RWPE1 (cell line): Measurements from ENCODE around the gene TRIM28.

Source experiments
- CTCF ChIA-PET: fragments of 350-600 bp; sonication (Branson Sonifier 250); formaldehyde crosslinking; extraction: SDS; loops from one replicate; lab custom pipeline; 2021; lab: Yijun Ruan, JAX
- POLR2A ChIA-PET: fragments of 400-600 bp; formaldehyde crosslinking; extraction: SDS; loops from one replicate; lab custom pipeline; 2020; ENCODE audit warnings: antibody characterized with exemption; ENCODE audit not compliant: low non-redundant PET; lab: Yijun Ruan, JAX
- DNase-seq: peaks from one replicate; pipeline ENCODE4 v3.0.0; 2012; ENCODE audit warnings: low spot score
- H3K27ac ChIP-seq: fragments of 450-650 bp; 2 replicates; pipeline ENCODE4 v1.5.1; 2017
- CTCF ChIP-seq: fragments of 450-650 bp; conservative IDR thresholded peaks from 2 replicates; pipeline ENCODE4 v1.5.1; 2017; ENCODE audit warnings: low read depth, mild to moderate bottlenecking

The TRIM28 gene

GRCh38 chr19:58519087-58519354 lies 24.8 kb upstream of the TRIM28 start:
- DNase-seq = peak; percentile 75
- CTCF ChIA-PET = interaction anchor here (0.6 to 2.2 kb wide), 13 partner anchors 10 to 265 kb away, joined by 3 to 11 read pairs (median 4); partner anchors contain the start of genes CHMP2A, TRIM28 and UBE2M
- peak overlapping the region; percentile 98 for H3K27ac ChIP-seq
- POLR2A ChIA-PET = interaction anchor here (0.5 to 2.1 kb wide), 3 partner anchors 26 to 44 kb away, joined by 3 to 7 read pairs (median 6); partner anchors contain the start of gene TRIM28
- peak; percentile 44; the same call in 1 of the 2 replicates for TF ChIP-seq CTCF

GRCh38 chr19:58519355-58520256 lies 24.3 kb upstream of the TRIM28 start, which contains the start of gene ZBTB45:
Gene ZBTB45 (minus strand): TSS chr19:58519810. CDS start chr19:58517673, 2,137 bp downstream.
- DNase-seq = peak; percentile 88
- H3K27ac ChIP-seq = peak within 1 kb of the TSS; percentile 98
- TF ChIP-seq CTCF = peak; percentile 73
- ChIA-PET CTCF (interaction anchor here (0.6 to 2.2 kb wide), 17 partner anchors 10 to 1126 kb away, joined by 3 to 11 read pairs (median 4); partner anchors contain the start of genes CHMP2A and TRIM28), POLR2A (interaction anchor here (0.5 to 2.1 kb wide), 8 partner anchors 25 to 1043 kb away, joined by 3 to 7 read pairs (median 3); partner anchors contain the start of genes CHMP2A, RNF225 and TRIM28)

GRCh38 chr19:58520257-58520599 lies 23.6 kb upstream of the TRIM28 start:
- peak overlapping the region; percentile 98 for H3K27ac ChIP-seq
- DNase-seq = no peak
- ChIA-PET CTCF (interaction anchor here (0.6 to 2.2 kb wide), 7 partner anchors 20 to 52 kb away, joined by 3 to 11 read pairs (median 3); partner anchors contain the start of genes CHMP2A and TRIM28), POLR2A (interaction anchor here (0.5 to 2.1 kb wide), 6 partner anchors 24 to 164 kb away, joined by 3 to 7 read pairs (median 4); partner anchors contain the start of genes CHMP2A, RNF225 and TRIM28)
- TF ChIP-seq CTCF = no peak

- H3K27ac ChIP-seq = no peak overlapping the region
- DNase-seq = no peak
- TF ChIP-seq CTCF = no peak
- ChIA-PET CTCF (interaction anchor here (1.0 kb wide), 1 partner anchor 14 kb away, joined by 3 read pairs; no protein-coding TSS in a partner anchor), POLR2A (interaction anchor here (0.6 to 0.7 kb wide), 2 partner anchors 38 to 45 kb away, joined by 5 read pairs; no protein-coding TSS in a partner anchor)
These were observed 22.2 kb upstream of the TRIM28 start for GRCh38 chr19:58521651-58522050.

- no peak overlapping the region for H3K27ac ChIP-seq
- ChIA-PET POLR2A (interaction anchor here (0.7 kb wide), 1 partner anchor 21 kb away, joined by 3 read pairs; the partner anchor contains the start of gene TRIM28), CTCF (no interaction called here)
- no peak for TF ChIP-seq CTCF
- no peak for DNase-seq
These were observed 21.2 kb upstream of the TRIM28 start for GRCh38 chr19:58522709-58523108.

- CTCF ChIA-PET = no interaction called here
- DNase-seq = no peak
- POLR2A ChIA-PET = interaction anchor here (0.6 kb wide), 1 partner anchor 16 kb away, joined by 3 read pairs; no protein-coding TSS in a partner anchor
- no peak overlapping the region for H3K27ac ChIP-seq
- TF ChIP-seq CTCF = no peak
These were observed 14.5 kb upstream of the TRIM28 start for GRCh38 chr19:58529405-58529804.
